HG02642 (cell line): Measurements from ENCODE around the gene SDC4.

Source experiments
- ATAC-seq: cut with Tn5 transposase; IDR thresholded peaks from one replicate; pipeline ENCODE4 v1.9.1; 2021; ENCODE audit warnings: mild to moderate bottlenecking; ENCODE audit not compliant: unreplicated experiment, poor library complexity

SDC4 gene

DNA sequence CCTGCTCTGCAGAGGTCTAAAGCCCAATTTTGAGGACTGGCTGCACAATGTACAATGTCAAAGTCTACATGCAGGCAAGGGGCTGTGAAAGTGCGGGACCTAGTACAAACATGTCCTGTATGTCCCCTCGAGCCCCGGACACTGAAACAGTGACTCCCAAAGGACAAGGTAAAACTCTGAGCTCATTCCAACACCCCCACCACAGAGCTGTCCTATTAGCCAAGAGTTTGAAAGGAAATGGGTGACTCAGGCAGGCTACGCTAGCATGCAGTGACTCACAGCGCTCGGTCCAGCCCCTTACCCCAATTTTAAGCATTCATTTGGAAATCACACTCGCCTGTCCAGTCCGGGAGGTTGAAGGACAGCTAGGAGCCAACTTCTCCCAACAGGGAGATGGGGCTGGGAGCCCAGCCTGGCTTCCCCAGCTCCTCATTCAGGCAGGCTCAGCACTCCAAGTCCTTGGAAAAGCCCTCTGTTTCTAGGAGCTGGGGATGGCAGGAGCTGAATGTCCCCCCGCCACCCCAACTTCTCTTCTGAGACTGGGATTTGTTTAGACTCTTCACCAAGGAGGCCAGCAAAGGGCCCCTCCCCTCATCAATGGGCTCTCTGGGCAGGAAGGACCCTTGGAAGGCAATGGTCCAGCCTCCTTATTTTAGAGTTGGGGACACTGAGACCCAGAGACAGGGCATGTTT is 3.9 kb downstream of the SDC4 start:
- no peak for ATAC-seq

DNA sequence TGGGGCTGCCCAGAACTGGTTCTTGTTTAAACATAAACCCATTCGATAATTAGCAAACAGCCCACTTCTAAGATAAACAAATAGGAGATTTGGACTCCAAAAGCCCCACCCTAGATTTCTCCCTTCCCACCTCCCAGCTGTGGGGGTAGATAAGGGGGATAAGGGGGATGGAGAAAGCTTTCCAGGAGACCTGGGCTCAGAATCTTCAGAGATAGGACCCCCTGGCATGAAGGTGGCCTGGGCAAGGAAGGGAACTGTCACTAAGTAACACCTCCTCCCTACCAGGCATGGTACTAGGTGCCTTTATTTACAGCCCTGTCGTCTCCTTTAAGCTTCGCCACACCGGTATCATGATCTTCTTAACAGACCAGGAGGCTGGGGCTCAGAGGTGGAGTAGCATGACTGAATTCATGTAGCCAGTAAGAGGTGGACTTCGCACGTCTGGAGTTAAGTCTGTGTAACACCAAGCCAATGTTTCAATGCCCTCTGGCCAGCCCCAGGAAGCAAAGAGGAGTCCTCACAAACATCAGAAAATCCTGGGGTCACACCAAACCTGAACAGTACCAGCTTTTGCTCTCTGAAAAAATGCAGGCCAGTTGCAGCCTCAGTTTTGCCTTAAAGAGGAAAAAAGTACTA is 4.6 kb downstream of the SDC4 start:
- ATAC-seq: no peak

DNA sequence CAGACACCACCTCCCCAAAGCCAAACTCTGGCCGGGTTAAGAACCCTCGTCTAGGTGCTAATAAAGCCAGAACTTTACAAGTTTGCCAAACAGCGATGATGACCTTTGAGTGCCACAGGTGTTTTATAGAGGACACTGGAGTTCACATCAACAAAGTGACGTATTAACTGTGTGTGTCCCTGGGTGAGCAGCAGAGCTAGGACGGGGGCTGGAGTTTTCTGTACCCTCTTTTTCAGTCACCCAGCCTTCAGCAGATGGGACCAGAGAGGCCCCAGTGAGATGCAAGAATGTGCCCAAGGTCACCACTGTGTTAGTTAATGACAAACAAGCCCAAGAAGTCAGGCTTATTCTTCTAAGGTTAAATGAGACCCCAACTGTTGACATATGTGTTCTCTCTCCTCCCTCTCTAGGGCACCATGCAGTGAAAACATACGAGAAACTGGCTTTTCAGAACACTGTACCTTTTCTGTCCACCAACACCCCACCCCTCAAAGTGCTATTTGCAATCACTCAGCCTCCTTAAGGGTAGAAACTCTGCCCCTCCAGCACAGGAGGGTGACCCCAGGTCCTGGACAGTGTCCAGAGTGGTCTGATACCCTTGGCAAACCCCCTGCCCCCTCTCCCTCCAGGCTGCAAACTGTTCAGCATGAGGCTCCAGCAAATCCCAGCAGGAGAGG is 5.2 kb downstream of the SDC4 start:
- no peak for ATAC-seq

DNA sequence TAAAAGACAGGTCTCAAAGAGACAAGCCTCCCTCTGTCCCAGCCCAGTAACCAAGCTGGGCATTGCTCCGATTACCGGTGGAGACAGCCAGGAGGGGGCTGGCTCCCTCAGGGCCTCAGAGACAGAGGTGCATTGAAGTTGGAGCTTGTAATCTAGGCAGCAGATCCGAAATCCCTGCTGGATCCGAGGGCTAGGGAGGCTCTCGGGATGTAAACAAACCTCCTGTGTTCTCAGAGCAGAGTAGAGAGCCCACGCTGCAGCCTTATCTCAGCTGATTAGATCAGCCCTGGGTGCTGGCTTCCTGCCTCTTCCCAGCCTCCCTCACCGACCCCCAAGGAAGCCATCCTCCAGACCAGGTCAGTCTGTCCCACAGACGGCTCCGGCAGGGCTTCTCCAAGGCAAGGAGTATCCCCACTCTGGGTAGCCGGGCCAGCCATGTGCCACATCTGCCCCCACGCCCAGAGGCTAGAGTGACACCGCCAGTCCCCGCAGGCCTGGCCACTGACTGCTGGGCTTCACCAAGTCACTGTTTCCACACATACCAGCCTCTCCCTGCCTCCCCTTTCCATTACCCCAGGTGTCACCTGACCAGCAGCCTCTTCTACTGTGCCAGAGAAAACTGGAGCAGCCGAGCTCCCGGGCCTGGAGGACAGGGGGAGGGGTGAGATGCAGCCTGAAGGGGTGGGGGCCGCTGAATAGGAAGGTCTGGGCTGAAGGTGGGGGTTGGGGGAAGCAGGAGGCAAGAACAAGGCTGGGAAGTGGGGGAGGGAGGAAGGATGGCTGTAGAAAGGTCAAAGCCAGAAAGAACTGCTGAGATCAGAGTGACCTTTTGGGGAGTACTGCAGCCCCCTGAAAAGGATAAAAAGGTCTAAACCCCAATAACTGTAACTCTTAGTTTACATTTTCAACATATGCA is 6.0 kb downstream of the SDC4 start:
- ATAC-seq: no peak

DNA sequence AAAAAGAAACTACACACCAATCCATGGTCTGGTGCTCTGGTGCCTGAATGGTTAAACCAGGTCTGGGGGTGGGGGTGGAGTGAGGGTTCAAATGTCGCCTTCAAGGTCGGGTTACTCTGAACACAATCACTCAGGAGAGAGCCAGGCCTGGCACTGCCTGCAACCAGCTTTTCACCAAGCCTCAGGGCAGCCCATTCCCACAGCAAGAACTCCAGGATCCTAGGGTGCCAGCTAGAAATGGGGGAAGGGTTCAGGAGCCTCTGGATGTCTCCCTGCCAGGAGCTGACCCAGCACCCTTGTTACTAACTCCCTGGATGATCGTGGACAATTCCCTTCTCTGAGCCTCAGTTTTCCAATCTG is 6.7 kb downstream of the SDC4 start:
- ATAC-seq: no peak

DNA sequence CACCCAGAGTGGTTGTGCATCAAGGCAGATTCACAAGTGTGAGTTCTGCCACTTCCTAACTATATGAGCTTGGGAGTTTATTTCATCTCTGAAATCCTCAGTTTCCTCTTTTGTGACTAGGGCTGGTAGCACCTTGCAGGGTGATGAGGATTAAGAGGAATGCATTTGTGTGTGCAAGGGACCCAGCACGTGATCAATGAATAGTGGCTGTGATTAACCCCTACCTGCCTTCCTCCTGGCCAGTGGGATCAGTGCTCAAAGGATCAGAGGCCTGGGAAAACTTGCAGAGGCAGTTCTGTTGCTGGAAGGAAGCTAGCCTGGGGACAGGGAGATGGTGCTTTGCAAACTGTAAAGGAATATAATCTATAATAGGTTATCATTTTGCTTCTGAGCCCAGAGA is 7.3 kb downstream of the SDC4 start:
- ATAC-seq: no peak

DNA sequence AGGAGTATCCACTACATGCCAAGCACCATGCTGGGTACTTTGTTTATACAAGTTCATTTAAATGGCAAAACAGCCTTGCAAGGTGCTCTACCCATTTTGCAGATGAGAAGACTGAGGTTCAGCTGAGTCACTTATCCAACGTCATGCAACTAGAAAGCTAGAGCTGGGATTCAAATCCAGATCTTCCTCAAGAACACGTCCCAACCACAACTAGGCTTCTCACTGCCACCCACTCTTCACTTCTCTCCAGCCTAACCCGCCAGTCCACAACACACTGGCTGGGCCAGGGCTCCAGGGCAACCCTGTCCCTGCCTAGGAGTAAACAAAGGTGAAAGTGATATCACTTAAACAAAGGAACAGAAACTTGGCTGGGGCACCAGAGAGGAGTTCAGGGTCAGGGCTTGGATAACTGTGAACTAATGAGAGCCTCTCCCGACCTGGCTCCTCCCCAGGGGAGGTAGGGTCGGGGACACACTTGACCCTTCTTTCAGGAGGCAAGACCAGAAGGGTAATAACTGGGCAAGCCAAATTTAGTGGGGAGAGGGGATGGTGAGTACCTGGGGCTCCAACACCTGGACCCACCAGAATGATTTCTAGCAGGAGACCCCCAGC is 7.9 kb downstream of the SDC4 start:
- ATAC-seq: no peak

DNA sequence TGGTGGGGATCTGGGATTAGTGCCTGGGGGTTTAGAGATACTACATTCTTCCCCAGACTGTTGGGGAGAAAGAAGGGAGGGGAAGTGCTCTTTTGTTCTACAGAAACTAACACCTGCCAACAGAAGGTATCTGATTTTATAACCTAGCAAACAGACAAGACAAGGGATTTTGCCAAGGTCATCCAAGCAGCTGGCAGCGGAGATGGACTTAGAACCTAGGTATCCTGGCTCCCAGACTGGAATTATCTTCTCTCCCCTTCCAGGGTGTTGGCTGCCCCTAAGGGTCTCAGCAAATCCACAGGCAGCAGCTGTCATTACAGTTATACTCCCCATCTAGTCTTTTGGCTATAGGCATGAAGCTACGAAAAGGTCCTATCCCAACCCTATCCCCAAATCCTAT is 8.4 kb downstream of the SDC4 start:
- no peak for ATAC-seq

DNA sequence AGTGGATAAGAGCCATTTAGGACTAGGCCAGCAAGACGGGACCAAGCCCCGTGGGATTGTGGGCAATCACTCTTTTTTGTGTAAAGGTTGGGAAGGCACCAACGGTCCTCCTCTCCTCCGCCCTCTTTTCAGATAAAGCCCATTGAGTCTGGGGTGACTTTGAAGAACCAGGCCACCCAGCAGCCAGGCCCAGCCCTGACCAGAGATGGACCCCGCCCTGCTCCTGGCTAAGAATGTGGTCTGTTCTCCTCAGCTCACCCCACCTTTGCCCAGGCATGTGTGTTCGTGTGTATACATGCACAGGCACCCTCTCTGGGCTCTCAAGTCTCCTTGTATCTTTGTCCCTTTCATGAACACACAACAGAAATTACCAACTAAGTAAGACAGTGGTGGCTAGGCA is 9.1 kb downstream of the SDC4 start:
- ATAC-seq: no peak

DNA sequence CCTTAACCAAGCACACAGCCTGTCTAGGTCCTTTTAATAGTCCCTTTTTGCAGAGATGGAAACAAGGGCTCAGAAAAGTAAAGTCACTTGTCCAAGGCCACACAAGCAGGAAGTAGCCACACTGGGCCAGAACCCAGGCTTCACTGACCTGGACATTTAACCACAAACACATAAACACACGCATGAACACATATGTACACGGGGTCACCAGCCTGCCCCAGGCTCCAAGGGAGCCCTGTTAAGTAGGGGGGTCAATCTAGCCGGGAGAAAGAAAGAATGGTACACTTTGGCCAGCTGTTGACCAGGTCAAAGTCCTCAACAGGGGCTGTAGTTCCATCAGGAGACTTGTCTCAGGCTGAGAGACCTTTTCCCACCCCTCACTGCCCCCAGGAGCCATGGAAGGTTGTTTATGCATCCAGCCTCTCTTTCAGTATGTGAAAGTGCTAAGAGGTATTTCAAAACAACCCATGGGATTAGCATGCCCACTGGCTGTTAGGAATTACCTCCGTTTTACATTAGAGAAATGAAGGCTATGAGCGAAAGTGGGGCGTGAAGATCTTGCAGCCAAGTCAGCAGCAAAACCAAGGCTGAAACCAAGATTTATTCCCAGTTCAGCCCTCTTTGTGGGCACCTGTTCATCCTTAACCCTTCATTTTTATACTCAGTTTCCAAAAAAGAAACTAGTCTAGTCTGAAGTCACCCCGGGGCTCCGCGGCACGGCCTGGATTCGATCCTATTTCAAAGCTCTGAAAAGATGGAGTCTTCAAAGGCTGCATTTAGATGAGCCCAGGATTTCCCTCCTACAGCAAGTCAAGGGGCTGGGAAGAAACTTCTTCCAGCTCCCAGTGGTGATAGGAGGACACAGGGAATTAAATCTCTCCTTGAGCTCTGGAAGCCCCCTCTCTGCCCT is 9.8 kb downstream of the SDC4 start:
- no peak for ATAC-seq

DNA sequence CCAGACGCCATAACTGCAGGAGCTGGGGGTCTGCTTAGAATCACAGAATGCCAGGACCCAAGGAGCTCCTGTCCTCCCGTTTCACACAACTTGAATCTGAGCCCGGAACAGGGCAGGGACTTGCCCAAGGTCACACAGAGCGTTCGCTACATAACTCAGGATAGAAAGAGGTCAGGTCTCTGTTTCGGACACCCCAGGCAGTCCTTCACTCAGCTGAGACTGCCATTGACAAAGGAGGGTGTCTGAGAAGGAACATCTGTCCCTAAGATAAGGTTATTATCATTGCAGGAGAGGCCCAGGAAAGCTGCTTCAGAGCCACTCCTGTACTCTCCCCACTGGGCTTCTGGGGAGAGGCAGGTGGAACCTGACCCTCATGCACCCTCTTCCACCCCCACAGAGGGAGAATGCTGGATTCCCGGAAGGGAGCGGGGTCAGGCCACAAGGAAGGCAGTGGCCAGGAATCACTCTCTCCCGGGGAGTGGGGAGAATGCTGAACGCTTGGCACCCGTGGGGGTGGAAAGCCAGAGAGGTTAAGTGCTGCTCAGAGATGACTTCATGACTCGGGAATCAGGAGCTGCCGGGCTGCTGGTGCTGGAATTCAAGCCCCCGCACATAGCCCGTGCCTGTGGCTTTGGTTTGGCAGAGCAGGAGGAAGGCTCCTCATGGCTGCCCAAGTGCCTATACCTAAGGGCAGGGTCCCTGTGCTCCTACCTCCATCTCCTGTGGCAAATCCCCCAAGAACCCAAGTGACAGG is 10.7 kb downstream of the SDC4 start:
- no peak for ATAC-seq

DNA sequence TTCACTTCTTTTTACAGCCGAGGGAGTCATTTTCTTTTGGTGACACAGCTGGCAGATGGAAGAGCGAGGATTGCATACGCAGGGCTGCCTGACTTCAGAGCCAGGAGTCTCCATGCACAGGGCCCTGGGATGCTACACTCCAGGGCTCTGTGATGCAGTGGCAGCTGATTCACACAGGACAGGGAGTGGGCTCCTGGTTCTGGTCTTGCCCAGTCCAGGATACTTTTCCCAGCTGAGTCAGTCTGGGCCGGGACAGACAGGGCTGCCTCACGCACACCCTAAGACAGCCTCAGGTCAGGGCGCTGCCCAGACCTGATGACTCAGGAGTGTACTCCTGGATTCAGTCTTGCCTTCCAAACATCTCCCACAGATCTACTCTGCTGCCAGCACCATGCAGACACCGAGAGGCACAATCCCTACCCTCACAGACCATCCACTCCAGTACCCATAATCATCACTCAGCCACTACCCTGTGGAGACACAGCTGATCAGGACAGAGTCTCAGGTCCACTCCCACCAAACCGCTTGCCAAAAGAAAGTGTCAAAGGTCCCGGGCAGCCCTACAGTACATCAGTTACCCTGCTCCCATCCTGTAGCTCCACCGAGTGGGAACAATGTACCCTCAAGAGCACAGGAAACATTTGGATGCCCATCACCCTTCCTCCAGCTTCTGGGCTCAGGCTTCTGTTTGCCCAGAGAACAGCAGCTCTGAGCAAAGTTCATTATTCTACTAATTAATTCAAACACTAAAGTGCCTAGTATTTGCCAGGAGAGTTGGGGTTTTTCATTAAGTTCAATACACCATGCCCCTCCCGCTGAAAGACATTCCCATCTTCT is 11.5 kb downstream of the SDC4 start:
- ATAC-seq: no peak

DNA sequence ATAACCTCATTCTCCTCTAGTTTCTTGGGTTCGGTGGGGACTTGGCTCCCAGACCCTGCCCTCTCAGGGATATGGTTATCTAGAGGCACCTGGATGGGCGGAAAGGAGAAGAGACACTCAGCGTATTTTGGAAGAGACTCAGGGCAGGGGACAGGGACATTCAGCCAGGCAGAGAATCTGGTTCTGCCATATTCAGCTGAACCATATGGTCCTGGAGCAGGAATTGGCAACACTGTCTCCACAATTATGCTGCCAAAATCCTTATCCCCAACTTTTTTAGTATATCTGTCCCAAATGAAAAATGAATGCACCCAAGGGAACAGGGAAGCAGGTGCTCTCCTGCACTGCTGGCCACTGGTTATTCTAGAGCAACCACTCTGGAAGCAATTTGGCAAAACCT is 17.7 kb downstream of the SDC4 start:
- no peak for ATAC-seq

DNA sequence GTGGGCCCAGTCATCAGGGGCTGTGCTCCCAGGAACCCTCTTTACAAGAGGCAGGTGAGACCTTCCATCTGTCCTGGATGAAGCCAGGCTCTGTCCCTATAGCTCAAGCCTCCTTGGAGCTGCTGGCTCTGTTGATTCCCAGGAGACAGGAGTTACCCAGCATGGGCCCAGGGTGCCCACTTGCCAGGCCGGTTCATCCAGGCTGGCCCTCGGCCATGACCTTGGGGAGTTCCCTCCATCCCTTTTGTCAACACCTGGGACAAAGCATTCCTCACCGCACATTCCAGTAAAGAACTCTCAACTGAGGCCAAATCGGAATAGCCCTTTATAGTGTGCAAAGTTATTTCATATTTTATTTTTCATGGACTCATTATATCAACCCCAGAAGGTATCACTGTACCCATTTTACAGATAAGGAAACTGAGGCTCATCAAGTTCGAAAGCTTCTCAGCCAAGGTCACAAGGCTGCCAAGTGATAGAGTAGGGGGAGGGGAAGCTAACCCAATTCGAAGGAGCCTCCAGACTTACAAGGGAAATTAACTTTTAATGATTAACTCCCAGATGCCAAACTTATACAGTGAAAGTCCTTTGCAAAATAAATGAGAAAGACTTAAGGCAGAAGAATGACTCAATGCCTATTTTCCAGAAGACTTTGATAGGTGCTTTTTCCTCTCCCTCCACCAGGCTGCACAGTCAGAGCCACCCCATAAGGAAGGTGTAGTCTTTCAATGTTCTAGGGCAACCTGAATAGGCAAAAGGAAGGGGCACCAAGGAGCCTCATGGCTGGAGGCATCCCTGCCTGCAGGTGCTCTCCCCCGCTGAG is 18.5 kb downstream of the SDC4 start:
- ATAC-seq: no peak

DNA sequence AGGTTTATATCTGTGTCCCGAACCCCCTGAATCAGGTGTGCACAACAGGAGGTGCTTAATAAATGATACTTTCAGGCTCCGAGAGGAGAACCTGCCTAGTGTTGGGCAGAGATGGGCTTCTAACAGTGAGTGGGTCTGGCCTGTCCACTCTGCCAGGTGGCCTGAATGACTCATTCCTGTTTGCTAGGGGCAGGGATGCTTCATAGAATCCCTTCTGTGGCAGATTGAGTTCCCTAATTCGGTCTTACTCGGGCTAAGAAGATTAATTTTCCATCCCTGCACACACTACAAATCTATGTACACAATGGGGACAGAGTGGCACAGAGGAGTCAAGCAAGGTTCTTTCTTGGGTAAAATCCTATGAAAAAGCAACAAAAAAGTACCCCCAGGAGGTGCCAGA is 19.8 kb downstream of the SDC4 start:
- no peak for ATAC-seq

DNA sequence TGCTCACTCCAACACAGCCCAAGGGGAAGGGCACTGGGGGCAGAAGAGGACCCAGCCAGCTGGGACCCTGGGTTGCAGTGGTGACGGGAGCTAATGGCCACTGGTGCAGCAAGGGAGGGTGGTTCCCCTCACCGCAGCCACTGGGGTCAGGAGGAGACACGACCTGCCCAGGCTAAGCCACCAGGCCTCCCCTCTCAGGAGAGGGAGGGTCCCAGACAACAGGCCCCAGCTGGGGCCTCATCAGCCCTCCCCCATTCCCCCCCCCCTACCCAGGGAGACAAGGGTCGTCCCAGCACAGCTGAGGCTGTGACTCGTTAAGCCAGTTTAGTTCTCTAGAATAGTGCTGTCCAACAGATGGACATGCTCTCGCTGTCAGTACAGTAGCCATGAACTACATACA is 22.9 kb downstream of the SDC4 start:
- ATAC-seq: no peak

DNA sequence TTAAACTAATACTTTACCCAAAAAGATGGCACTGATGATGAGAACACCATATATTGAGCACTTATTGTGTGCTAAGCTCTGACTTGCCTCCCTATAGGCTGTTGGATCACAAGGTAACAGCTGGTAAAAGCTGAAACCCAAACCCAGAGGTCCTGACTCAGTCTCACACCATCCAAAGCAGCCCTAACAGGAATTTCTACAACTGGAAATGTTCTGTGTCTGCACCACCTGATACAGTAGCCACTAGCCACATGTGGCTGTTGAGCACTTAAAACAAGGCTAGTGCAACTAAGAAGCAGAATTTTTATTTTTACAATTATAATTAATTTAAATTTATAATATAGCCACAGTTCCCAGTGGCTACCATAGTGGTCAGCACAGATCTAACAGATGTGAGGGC is 24.5 kb downstream of the SDC4 start:
- no peak for ATAC-seq
